GM12875 (cell line): ENCODE measurements around the gene TMEM129.

Experiments used
- H3K4me3 ChIP-seq: one replicate; pipeline ENCODE4 v1.5.1; 2011; ENCODE audit warnings: low read depth, low read length, control low read depth
- TF ChIP-seq, protein P1 (sequence below): IDR thresholded peaks from 2 replicates; pipeline ENCODE4 v1.5.1; 2011; ENCODE audit warnings: low read depth, mild to moderate bottlenecking, control low read depth, inconsistent platforms, low read length, moderate library complexity, borderline replicate concordance; ENCODE audit not compliant: insufficient read depth

Gene TMEM129

DNA sequence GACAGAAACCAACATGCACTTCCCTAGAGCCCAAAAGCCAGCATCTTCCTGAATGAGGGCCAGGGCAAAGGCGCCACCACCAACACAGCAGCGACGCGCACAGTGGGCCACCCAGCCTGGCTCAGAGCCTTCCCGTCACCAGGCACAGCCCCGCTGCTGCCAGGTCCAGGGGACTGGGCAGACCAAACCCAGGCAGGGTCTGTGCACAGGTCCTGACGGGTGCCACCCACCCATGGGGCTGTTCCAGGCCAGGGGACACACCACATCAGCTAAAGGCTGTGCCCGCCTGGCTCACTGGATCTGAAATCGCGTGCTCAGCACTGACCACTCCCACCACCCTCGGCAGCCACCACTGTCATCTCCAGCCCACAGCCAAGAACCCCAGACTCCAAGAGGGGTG, 50.8 kb downstream of the TMEM129 start:
- TF ChIP-seq, protein P1, sequence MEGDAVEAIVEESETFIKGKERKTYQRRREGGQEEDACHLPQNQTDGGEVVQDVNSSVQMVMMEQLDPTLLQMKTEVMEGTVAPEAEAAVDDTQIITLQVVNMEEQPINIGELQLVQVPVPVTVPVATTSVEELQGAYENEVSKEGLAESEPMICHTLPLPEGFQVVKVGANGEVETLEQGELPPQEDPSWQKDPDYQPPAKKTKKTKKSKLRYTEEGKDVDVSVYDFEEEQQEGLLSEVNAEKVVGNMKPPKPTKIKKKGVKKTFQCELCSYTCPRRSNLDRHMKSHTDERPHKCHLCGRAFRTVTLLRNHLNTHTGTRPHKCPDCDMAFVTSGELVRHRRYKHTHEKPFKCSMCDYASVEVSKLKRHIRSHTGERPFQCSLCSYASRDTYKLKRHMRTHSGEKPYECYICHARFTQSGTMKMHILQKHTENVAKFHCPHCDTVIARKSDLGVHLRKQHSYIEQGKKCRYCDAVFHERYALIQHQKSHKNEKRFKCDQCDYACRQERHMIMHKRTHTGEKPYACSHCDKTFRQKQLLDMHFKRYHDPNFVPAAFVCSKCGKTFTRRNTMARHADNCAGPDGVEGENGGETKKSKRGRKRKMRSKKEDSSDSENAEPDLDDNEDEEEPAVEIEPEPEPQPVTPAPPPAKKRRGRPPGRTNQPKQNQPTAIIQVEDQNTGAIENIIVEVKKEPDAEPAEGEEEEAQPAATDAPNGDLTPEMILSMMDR = no peak
- no peak overlapping the region for H3K4me3 ChIP-seq

DNA sequence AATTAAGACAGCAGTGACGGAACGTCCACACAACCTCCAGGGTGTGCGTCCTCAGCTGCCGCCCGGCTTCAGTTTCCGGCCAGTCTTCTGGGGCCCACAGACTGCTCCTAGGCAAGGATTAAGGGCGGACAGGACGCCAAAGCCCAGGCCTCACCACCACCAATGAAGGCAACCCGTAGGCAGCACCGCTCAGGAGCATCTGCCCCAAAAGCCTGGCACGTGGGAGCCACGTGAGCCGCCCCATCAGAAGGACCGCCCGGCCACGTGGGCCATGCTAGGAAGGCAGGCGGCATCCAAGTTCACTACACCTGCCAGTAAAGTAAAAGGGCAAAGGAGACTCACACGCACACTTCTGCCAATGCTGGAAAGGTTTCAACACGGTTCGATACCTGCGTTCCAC, 51.3 kb downstream of the TMEM129 start:
- TF ChIP-seq, protein P1 = no peak
- no peak overlapping the region for H3K4me3 ChIP-seq

DNA sequence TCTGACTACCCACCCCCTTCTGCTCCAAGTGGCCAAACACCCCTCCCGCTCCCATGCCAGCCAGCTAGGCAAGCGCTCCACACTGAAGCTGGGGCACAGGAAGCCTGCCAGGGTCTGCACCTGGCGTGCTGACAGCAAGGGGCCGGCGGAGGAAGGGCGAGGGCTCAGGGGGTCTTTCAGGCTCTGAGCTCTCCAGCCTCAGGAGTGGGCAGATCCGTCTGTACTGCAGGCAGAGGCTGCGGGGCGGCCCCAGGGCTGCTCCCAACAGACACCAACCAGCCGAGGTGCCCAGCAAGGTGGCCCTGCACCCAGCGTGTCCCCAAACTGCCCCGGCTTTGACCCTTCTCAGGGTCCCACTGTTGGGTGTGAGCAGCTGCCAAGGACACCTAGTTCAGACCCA, 51.9 kb downstream of the TMEM129 start:
- TF ChIP-seq, protein P1 = no peak
- no peak overlapping the region for H3K4me3 ChIP-seq

DNA sequence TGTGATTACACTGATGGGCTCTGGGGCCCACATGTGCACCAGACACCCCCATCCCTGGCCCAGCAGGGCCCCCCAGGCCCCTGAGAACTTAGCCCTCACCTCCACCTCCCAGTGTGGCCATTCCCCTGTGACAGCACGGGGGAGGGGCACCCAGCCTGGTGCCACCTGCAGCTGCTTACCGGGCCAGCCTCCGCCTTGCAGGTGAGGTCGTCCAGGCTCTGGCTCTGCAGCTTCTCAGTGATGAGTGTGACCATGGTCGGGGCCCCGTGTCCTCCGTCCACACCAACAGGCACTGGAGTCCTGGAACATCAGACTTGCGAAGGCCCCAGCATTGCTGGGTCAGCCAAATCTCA, 52.7 kb downstream of the TMEM129 start:
- TF ChIP-seq, protein P1 = no peak
- H3K4me3 ChIP-seq = no peak overlapping the region

DNA sequence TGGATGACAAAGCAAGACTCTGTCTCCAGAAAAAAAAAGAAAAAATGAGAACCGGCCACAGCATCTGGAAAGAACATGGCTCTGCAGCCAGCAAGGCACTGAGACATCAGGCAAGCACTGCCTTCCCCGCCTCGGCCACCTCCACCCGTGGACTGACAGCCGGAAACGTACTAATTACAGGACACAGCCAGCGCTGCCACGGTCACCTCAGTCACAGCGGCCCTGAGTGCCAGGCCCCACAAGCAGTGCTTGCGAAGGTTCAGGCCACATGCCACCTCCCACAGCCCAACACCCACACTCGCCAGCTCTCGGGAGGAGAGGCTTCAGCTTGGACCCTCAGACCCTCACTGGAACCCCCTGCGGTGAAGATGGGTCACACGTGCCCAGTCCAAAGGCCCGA, 53.9 kb downstream of the TMEM129 start:
- no peak overlapping the region for H3K4me3 ChIP-seq
- TF ChIP-seq, protein P1 = no peak

DNA sequence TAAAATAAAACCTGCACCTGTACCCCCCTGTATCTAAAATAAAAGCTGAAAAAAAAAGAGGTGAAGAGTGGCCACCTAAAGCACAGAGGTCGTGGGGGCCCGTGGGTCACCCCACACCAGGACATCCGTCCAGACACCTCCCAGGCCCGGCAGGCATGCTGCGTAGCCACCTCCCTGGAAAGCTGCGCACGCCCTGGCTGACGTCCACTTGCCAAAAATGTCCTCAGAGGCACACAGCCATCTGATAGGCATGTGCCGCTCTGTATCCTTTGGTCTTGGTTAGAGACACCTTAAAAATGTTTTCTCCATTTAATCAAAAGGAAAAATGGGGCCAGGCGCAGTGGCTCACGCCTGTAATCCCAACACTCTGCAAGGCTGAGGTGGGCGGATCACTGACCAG, 54.7 kb downstream of the TMEM129 start:
- H3K4me3 ChIP-seq = no peak overlapping the region
- TF ChIP-seq, protein P1 = no peak
